Peyer's patch (tissue), 4 donors: ENCODE data around the gene TECPR2. TPM values are rescaled to one million over a fixed set of nuclear protein-coding genes. Genes with fewer than 3 reads are reported as not detected.
A peak's percentile ranks its signal among the peaks of the same experiment; 100 is the strongest.

Experiments
- DNase-seq, 3 donors: peaks; one replicate each; pipeline ENCODE4 v3.0.0-alpha.2; 2017 to 2019
- H3K27ac ChIP-seq, 4 donors: fragments of 200-600 bp; sonication (generic); one replicate each; pipeline ENCODE4 v1.5.1; 2016 to 2019
- H3K27me3 ChIP-seq, 2 donors: fragments of 200-600 bp; sonication (generic); one replicate each; pipeline ENCODE4 v1.5.1; 2019
- H3K36me3 ChIP-seq, 3 donors: fragments of 200-600 bp; sonication (generic); one replicate each; pipeline ENCODE4 v1.5.1; 2016 to 2019
- H3K4me1 ChIP-seq, 4 donors: fragments of 200-600 bp; sonication (generic); one replicate each; pipeline ENCODE4 v1.5.1; 2016 to 2019
- H3K4me3 ChIP-seq, 4 donors: fragments of 200-600 bp; sonication (generic); 1 replicate in 3 of 4; 2 replicates in 1 of 4; pipeline ENCODE4 v1.5.1; 2016 to 2019; ENCODE audit warnings: mild to moderate bottlenecking in 1 of 4
- H3K9me3 ChIP-seq, 4 donors: fragments of 200-600 bp; sonication (generic); one replicate each; pipeline ENCODE4 v1.5.1; 2016 to 2019; ENCODE audit warnings: mild to moderate bottlenecking in 1 of 4
- CTCF ChIP-seq, 6 experiments: fragments of 450-650 bp in 4 of 6; fragments of 200-600 bp in 2 of 6; sonication (generic) in 1 of 6; IDR thresholded peaks; one replicate each; pipeline ENCODE4 v1.5.1; 2017 to 2019; ENCODE audit warnings: antibody characterized with exemption in 6 of 6, mild to moderate bottlenecking in 3 of 6, moderate library complexity in 1 of 6
- POLR2A ChIP-seq, 2 donors: fragments of 450-650 bp; IDR thresholded peaks; one replicate each; pipeline ENCODE4 v1.5.1; 2017; ENCODE audit warnings: antibody characterized with exemption in 2 of 2, mild to moderate bottlenecking in 2 of 2, moderate library complexity in 2 of 2
- total RNA-seq, 4 donors: library from RNA; depleted of rRNA; stranded (reverse); fragments of >200 nt; gene quantifications; one replicate each; pipeline ENCODE4 v1.1.0, GENCODE V29; 2016

TECPR2 gene
- total RNA-seq, 4 donors from 2014 or later: 21.5 to 45.3 (median 22.4) TPM

- Histone ChIP-seq H3K9me3 (no peaks in the 10 kb centered on the region), H3K36me3 (peaks cover 0 to 21% (median 0%) of the 10 kb centered on the region in 3 donors), H3K4me3 (peak overlapping the region in 2 of 4 donors; percentile 13 to 28), H3K4me1 (peaks cover 5 to 21% (median 12%) of the 10 kb centered on the region in 4 donors), H3K27me3 (no peaks in the 10 kb centered on the region), H3K27ac (peak overlapping the region in 1 of 4 donors; percentile 61)
- DNase-seq: no peak
- no peak for TF ChIP-seq POLR2A (IDR thresholded peaks at IDR 0.05)
- TF ChIP-seq CTCF (IDR thresholded peaks at IDR 0.05): no peak
Observed at GRCh38 chr14:102506626-102506925, 143.8 kb downstream of the TECPR2 start.

GRCh38 chr14:102507081-102507856, 144.5 kb downstream of the TECPR2 start:
- DNase-seq: no peak
- Histone ChIP-seq H3K36me3 (peaks cover 0 to 21% (median 0%) of the 10 kb centered on the region in 3 donors), H3K27me3 (no peaks in the 10 kb centered on the region), H3K4me1 (peaks cover 9 to 27% (median 12%) of the 10 kb centered on the region in 4 donors), H3K4me3 (peak overlapping the region in 1 of 4 donors; percentile 28), H3K27ac (no peak overlapping the region), H3K9me3 (no peaks in the 10 kb centered on the region)
- TF ChIP-seq CTCF (IDR thresholded peaks at IDR 0.05) (no peak), POLR2A (IDR thresholded peaks at IDR 0.05) (no peak)

- Histone ChIP-seq H3K36me3 (peaks cover 0 to 21% (median 0%) of the 10 kb centered on the region in 3 donors), H3K9me3 (no peaks in the 10 kb centered on the region), H3K27me3 (no peaks in the 10 kb centered on the region), H3K4me1 (peaks cover 10 to 33% (median 13%) of the 10 kb centered on the region in 4 donors), H3K27ac (peak overlapping the region in 3 of 4 donors; percentile 86 to 98 (median 94)), H3K4me3 (peak overlapping the region in 2 of 4 donors; percentile 64 to 83)
- TF ChIP-seq POLR2A (IDR thresholded peaks at IDR 0.05) (no peak), CTCF (IDR thresholded peaks at IDR 0.05) (peak in 3 of 6 experiments; percentile 13 to 21 (median 18))
- no peak for DNase-seq
Observed at GRCh38 chr14:102507857-102508312, 145.1 kb downstream of the TECPR2 start.

GRCh38 chr14:102508410-102508773, 145.7 kb downstream of the TECPR2 start:
- Histone ChIP-seq H3K4me3 (peak overlapping the region in 3 of 4 donors; percentile 33 to 83 (median 64)), H3K9me3 (no peaks in the 10 kb centered on the region), H3K4me1 (peaks cover 10 to 37% (median 13%) of the 10 kb centered on the region in 4 donors), H3K36me3 (peaks cover 0 to 21% (median 0%) of the 10 kb centered on the region in 3 donors), H3K27me3 (no peaks in the 10 kb centered on the region), H3K27ac (peak overlapping the region in 3 of 4 donors; percentile 86 to 98 (median 94))
- TF ChIP-seq POLR2A (IDR thresholded peaks at IDR 0.05) (peak; percentile 62 to 80), CTCF (IDR thresholded peaks at IDR 0.05) (no peak)
- DNase-seq: peak in 2 of 3 donors; percentile 88

- TF ChIP-seq POLR2A (IDR thresholded peaks at IDR 0.05) (peak; percentile 58 to 63), CTCF (IDR thresholded peaks at IDR 0.05) (no peak)
- Histone ChIP-seq H3K27ac (peak overlapping the region; percentile 67 to 98 (median 90)), H3K36me3 (peaks cover 0 to 21% (median 0%) of the 10 kb centered on the region in 3 donors), H3K4me1 (peaks cover 10 to 37% (median 13%) of the 10 kb centered on the region in 4 donors), H3K9me3 (no peaks in the 10 kb centered on the region), H3K4me3 (peak overlapping the region; percentile 33 to 83 (median 60)), H3K27me3 (no peaks in the 10 kb centered on the region)
- DNase-seq: peak; percentile 35 to 84 (median 78)
Observed at GRCh38 chr14:102508774-102509745, 146.3 kb downstream of the TECPR2 start.
